ENCODE results near the gene INHBB.

INHBB gene

GRCh38 chr2:120330946-120331822 lies 14.8 kb upstream of the INHBB start:
- H3K36me3 ChIP-seq (ENCODE audit: control insufficient read depth, insufficient read depth, low read length) = no peaks in the 10 kb centered on the region
- no peaks in the 10 kb centered on the region for H3K4me1 ChIP-seq (ENCODE audit: control insufficient read depth, insufficient read depth, low read length)
- H3K9me3 ChIP-seq (ENCODE audit: control insufficient read depth, low read length) = no peaks in the 10 kb centered on the region
- H3K9ac ChIP-seq (ENCODE audit: low read length) = no peak overlapping the region
- no peak overlapping the region for H3K4me3 ChIP-seq (ENCODE audit: low read length)
- H3K27me3 ChIP-seq (ENCODE audit: control insufficient read depth, insufficient read depth, low read length) = peaks cover 9% of the 10 kb centered on the region

- H3K9ac ChIP-seq (ENCODE audit: low read length) = no peak overlapping the region
- no peaks in the 10 kb centered on the region for H3K4me1 ChIP-seq (ENCODE audit: control insufficient read depth, insufficient read depth, low read length)
- H3K9me3 ChIP-seq (ENCODE audit: control insufficient read depth, low read length) = no peaks in the 10 kb centered on the region
- no peaks in the 10 kb centered on the region for H3K36me3 ChIP-seq (ENCODE audit: control insufficient read depth, insufficient read depth, low read length)
- peaks cover 9% of the 10 kb centered on the region for H3K27me3 ChIP-seq (ENCODE audit: control insufficient read depth, insufficient read depth, low read length)
- H3K4me3 ChIP-seq (ENCODE audit: low read length) = no peak overlapping the region
These were observed 14.0 kb upstream of the INHBB start for GRCh38 chr2:120331903-120332302.

GRCh38 chr2:120332384-120332783 lies 13.6 kb upstream of the INHBB start:
- no peak overlapping the region for H3K4me3 ChIP-seq (ENCODE audit: low read length)
- peaks cover 9% of the 10 kb centered on the region for H3K27me3 ChIP-seq (ENCODE audit: control insufficient read depth, insufficient read depth, low read length)
- H3K9ac ChIP-seq (ENCODE audit: low read length) = no peak overlapping the region
- H3K4me1 ChIP-seq (ENCODE audit: control insufficient read depth, insufficient read depth, low read length) = no peaks in the 10 kb centered on the region
- no peaks in the 10 kb centered on the region for H3K36me3 ChIP-seq (ENCODE audit: control insufficient read depth, insufficient read depth, low read length)
- no peaks in the 10 kb centered on the region for H3K9me3 ChIP-seq (ENCODE audit: control insufficient read depth, low read length)

- Histone ChIP-seq H3K27me3 (ENCODE audit: control insufficient read depth, insufficient read depth, low read length) (peaks cover 9% of the 10 kb centered on the region), H3K4me1 (ENCODE audit: control insufficient read depth, insufficient read depth, low read length) (no peaks in the 10 kb centered on the region)
These were observed 11.9 kb upstream of the INHBB start for GRCh38 chr2:120334068-120334467.

GRCh38 chr2:120336749-120337148 lies 9.2 kb upstream of the INHBB start:
- no peaks in the 10 kb centered on the region for H3K9me3 ChIP-seq (ENCODE audit: control insufficient read depth, low read length)
- no peak overlapping the region for H3K9ac ChIP-seq (ENCODE audit: low read length)
- H3K36me3 ChIP-seq (ENCODE audit: control insufficient read depth, insufficient read depth, low read length) = no peaks in the 10 kb centered on the region
- H3K4me3 ChIP-seq (ENCODE audit: low read length) = no peak overlapping the region
- H3K27me3 ChIP-seq (ENCODE audit: control insufficient read depth, insufficient read depth, low read length) = peaks cover 19% of the 10 kb centered on the region
- no peaks in the 10 kb centered on the region for H3K4me1 ChIP-seq (ENCODE audit: control insufficient read depth, insufficient read depth, low read length)

More at GRCh38 chr2:120334068-120334467, 11.9 kb upstream of the INHBB start:
- H3K9me3 ChIP-seq (ENCODE audit: control insufficient read depth, low read length) = no peaks in the 10 kb centered on the region
- no peak overlapping the region for H3K4me3 ChIP-seq (ENCODE audit: low read length)
- no peaks in the 10 kb centered on the region for H3K36me3 ChIP-seq (ENCODE audit: control insufficient read depth, insufficient read depth, low read length)
- H3K9ac ChIP-seq (ENCODE audit: low read length) = no peak overlapping the region

- Histone ChIP-seq H3K36me3 (ENCODE audit: control insufficient read depth, insufficient read depth, low read length) (no peaks in the 10 kb centered on the region), H3K4me1 (ENCODE audit: control insufficient read depth, insufficient read depth, low read length) (peaks cover 5% of the 10 kb centered on the region), H3K9me3 (ENCODE audit: control insufficient read depth, low read length) (no peaks in the 10 kb centered on the region), H3K4me3 (ENCODE audit: low read length) (no peak overlapping the region), H3K9ac (ENCODE audit: low read length) (no peak overlapping the region), H3K27me3 (ENCODE audit: control insufficient read depth, insufficient read depth, low read length) (peaks cover 31% of the 10 kb centered on the region)
These were observed 7.9 kb upstream of the INHBB start for GRCh38 chr2:120338015-120338414.

GRCh38 chr2:120341977-120342376 lies 4.0 kb upstream of the INHBB start:
- H3K27me3 ChIP-seq (ENCODE audit: control insufficient read depth, insufficient read depth, low read length) = peaks cover 64% of the 10 kb centered on the region
- H3K4me1 ChIP-seq (ENCODE audit: control insufficient read depth, insufficient read depth, low read length) = peaks cover 25% of the 10 kb centered on the region

GRCh38 chr2:120342446-120342845 lies 3.5 kb upstream of the INHBB start:
- Histone ChIP-seq H3K4me1 (ENCODE audit: control insufficient read depth, insufficient read depth, low read length) (peaks cover 26% of the 10 kb centered on the region), H3K9me3 (ENCODE audit: control insufficient read depth, low read length) (no peaks in the 10 kb centered on the region), H3K27me3 (ENCODE audit: control insufficient read depth, insufficient read depth, low read length) (peaks cover 69% of the 10 kb centered on the region), H3K9ac (ENCODE audit: low read length) (no peak overlapping the region), H3K36me3 (ENCODE audit: control insufficient read depth, insufficient read depth, low read length) (no peaks in the 10 kb centered on the region), H3K4me3 (ENCODE audit: low read length) (no peak overlapping the region)

More at GRCh38 chr2:120341977-120342376, 4.0 kb upstream of the INHBB start:
- Histone ChIP-seq H3K4me3 (ENCODE audit: low read length) (no peak overlapping the region), H3K9ac (ENCODE audit: low read length) (no peak overlapping the region), H3K36me3 (ENCODE audit: control insufficient read depth, insufficient read depth, low read length) (no peaks in the 10 kb centered on the region), H3K9me3 (ENCODE audit: control insufficient read depth, low read length) (no peaks in the 10 kb centered on the region)

- H3K9ac ChIP-seq (ENCODE audit: low read length) = no peak overlapping the region
- peaks cover 75% of the 10 kb centered on the region for H3K27me3 ChIP-seq (ENCODE audit: control insufficient read depth, insufficient read depth, low read length)
- H3K9me3 ChIP-seq (ENCODE audit: control insufficient read depth, low read length) = no peaks in the 10 kb centered on the region
- no peak overlapping the region for H3K4me3 ChIP-seq (ENCODE audit: low read length)
- H3K36me3 ChIP-seq (ENCODE audit: control insufficient read depth, insufficient read depth, low read length) = no peaks in the 10 kb centered on the region
- peaks cover 26% of the 10 kb centered on the region for H3K4me1 ChIP-seq (ENCODE audit: control insufficient read depth, insufficient read depth, low read length)
These were observed 2.9 kb upstream of the INHBB start for GRCh38 chr2:120343100-120343432.

- Histone ChIP-seq H3K4me1 (ENCODE audit: control insufficient read depth, insufficient read depth, low read length) (peaks cover 26% of the 10 kb centered on the region), H3K9ac (ENCODE audit: low read length) (peak overlapping the region; percentile 4), H3K36me3 (ENCODE audit: control insufficient read depth, insufficient read depth, low read length) (no peaks in the 10 kb centered on the region), H3K9me3 (ENCODE audit: control insufficient read depth, low read length) (no peaks in the 10 kb centered on the region), H3K27me3 (ENCODE audit: control insufficient read depth, insufficient read depth, low read length) (peaks cover 78% of the 10 kb centered on the region), H3K4me3 (ENCODE audit: low read length) (no peak overlapping the region)
These were observed 2.4 kb upstream of the INHBB start for GRCh38 chr2:120343433-120344105.

GRCh38 chr2:120344214-120344975 lies 1.5 kb upstream of the INHBB start:
- Histone ChIP-seq H3K36me3 (ENCODE audit: control insufficient read depth, insufficient read depth, low read length) (no peaks in the 10 kb centered on the region), H3K27me3 (ENCODE audit: control insufficient read depth, insufficient read depth, low read length) (peaks cover 85% of the 10 kb centered on the region)

More at GRCh38 chr2:120344214-120344975, 1.5 kb upstream of the INHBB start:
- H3K9me3 ChIP-seq (ENCODE audit: control insufficient read depth, low read length) = no peaks in the 10 kb centered on the region
- H3K9ac ChIP-seq (ENCODE audit: low read length) = no peak overlapping the region
- no peak overlapping the region for H3K4me3 ChIP-seq (ENCODE audit: low read length)
- peaks cover 26% of the 10 kb centered on the region for H3K4me1 ChIP-seq (ENCODE audit: control insufficient read depth, insufficient read depth, low read length)
